K562 treated with DMSO at 1 percent for 24 hours (cell line): Measurements from ENCODE around the gene POTEB3. TPM values are rescaled to one million over a fixed set of nuclear protein-coding genes. Genes with fewer than 3 reads are reported as not detected.

ENCODE experiments used
- total RNA-seq: library from RNA; unstranded; fragments of 300-600 nt; gene quantifications from 2 replicates; pipeline ENCODE4 v1.2.3, GENCODE V29; 2022; ENCODE audit warnings: low read depth; ENCODE audit not compliant: insufficient read depth

Gene POTEB3
- not detected in 2 replicates for total RNA-seq

DNA sequence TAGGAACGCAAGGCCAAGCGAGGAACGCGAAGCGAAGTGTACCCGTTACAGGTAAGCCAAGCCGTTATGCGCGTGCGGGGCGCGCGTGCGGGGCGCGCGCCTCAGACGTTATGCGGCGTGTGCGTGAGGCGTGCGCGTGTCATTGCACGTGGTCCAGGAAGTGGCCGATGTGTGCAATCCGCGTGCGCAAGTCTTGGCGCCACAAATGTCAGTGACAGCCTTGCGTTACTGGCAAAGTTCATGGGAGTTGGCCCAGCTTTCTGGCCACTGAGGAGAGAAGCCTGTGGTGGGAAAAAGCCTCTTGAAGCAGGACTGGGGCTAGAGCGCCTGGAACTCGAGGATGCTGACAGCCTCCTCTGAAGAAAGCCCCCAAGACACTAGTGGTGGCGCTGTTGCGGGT lies at the start of gene POTEB3:
Gene POTEB3 (minus strand): TSS at position 101 of the 400 bp plus-strand sequence. CDS start 488 bp downstream, outside the sequence.

